WI38 (cell line): Measurements from ENCODE around the gene MUC7.

ENCODE experiments used
- H3K4me3 ChIP-seq: 2 replicates; pipeline ENCODE4 v1.5.1; 2011; ENCODE audit warnings: low read depth, mild to moderate bottlenecking, control low read depth, low read length
- TF ChIP-seq, protein P1 (sequence below): IDR thresholded peaks from 2 replicates; pipeline ENCODE4 v1.5.1; 2012; ENCODE audit warnings: low read depth, mild to moderate bottlenecking, control low read depth, low read length

Gene MUC7

GRCh38 chr4:70531981-70532380 lies 60.0 kb downstream of the MUC7 start:
- TF ChIP-seq, protein P1, sequence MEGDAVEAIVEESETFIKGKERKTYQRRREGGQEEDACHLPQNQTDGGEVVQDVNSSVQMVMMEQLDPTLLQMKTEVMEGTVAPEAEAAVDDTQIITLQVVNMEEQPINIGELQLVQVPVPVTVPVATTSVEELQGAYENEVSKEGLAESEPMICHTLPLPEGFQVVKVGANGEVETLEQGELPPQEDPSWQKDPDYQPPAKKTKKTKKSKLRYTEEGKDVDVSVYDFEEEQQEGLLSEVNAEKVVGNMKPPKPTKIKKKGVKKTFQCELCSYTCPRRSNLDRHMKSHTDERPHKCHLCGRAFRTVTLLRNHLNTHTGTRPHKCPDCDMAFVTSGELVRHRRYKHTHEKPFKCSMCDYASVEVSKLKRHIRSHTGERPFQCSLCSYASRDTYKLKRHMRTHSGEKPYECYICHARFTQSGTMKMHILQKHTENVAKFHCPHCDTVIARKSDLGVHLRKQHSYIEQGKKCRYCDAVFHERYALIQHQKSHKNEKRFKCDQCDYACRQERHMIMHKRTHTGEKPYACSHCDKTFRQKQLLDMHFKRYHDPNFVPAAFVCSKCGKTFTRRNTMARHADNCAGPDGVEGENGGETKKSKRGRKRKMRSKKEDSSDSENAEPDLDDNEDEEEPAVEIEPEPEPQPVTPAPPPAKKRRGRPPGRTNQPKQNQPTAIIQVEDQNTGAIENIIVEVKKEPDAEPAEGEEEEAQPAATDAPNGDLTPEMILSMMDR: no peak; the same call in 1 of the 2 replicates
- no peak overlapping the region for H3K4me3 ChIP-seq
